ENCODE data around the gene GHRH. TPM values are rescaled to one million over a fixed set of nuclear protein-coding genes. Genes with fewer than 3 reads are reported as not detected.
A peak's percentile ranks its signal among the peaks of the same experiment; 100 is the strongest.

Gene GHRH
- total RNA-seq, 1 experiment from 2014 or later = 0.74 TPM

- TF ChIP-seq ATF6 (CRISPR knock-in tag; IDR thresholded peaks at IDR 0.05) = no peak
- TF ChIP-seq, protein P1, sequence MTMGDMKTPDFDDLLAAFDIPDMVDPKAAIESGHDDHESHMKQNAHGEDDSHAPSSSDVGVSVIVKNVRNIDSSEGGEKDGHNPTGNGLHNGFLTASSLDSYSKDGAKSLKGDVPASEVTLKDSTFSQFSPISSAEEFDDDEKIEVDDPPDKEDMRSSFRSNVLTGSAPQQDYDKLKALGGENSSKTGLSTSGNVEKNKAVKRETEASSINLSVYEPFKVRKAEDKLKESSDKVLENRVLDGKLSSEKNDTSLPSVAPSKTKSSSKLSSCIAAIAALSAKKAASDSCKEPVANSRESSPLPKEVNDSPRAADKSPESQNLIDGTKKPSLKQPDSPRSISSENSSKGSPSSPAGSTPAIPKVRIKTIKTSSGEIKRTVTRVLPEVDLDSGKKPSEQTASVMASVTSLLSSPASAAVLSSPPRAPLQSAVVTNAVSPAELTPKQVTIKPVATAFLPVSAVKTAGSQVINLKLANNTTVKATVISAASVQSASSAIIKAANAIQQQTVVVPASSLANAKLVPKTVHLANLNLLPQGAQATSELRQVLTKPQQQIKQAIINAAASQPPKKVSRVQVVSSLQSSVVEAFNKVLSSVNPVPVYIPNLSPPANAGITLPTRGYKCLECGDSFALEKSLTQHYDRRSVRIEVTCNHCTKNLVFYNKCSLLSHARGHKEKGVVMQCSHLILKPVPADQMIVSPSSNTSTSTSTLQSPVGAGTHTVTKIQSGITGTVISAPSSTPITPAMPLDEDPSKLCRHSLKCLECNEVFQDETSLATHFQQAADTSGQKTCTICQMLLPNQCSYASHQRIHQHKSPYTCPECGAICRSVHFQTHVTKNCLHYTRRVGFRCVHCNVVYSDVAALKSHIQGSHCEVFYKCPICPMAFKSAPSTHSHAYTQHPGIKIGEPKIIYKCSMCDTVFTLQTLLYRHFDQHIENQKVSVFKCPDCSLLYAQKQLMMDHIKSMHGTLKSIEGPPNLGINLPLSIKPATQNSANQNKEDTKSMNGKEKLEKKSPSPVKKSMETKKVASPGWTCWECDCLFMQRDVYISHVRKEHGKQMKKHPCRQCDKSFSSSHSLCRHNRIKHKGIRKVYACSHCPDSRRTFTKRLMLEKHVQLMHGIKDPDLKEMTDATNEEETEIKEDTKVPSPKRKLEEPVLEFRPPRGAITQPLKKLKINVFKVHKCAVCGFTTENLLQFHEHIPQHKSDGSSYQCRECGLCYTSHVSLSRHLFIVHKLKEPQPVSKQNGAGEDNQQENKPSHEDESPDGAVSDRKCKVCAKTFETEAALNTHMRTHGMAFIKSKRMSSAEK (CRISPR knock-in tag; IDR thresholded peaks at IDR 0.05; ENCODE audit: borderline replicate concordance) = no peak
- TF ChIP-seq NFYB (CRISPR knock-in tag; conservative IDR thresholded peaks at IDR 0.05; ENCODE audit: low read depth) = no peak
- no peak for TF ChIP-seq ZNF416 (CRISPR knock-in tag; IDR thresholded peaks at IDR 0.05)
- no peak for TF ChIP-seq NR1H2 (CRISPR knock-in tag; IDR thresholded peaks at IDR 0.05)
Measured at GRCh38 chr20:37295595-37295994, 34.0 kb upstream of the GHRH start (continued).

DNA sequence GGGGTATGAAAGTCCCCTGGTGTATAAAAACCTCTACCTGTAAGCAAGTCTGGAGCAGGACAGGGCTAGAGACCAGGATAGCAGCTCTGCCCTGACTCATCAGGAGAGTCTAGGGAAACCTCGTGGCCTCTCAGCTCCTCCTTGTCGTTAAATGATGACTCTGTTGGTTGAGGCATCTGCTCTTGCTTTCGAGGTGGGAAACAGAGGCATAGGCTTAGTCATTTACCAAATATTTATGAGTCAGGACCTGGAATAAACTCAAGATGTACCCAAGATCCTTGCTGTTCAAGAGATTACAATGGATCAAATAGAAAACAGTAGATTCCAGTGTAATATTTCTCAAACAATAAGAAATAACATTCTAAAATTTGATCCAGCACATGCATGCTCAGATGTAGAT, 33.4 kb upstream of the GHRH start:
- H3K4me3 Mint-ChIP-seq = no peak overlapping the region
- H3K27me3 Mint-ChIP-seq (ENCODE audit: low read depth) = no peaks in the 10 kb centered on the region
- ChIA-PET POLR2A (no interaction called here), CTCF (interaction anchor here (1.3 kb wide), 1 partner anchor 12 kb away, joined by 4 read pairs; no protein-coding TSS in a partner anchor)
- H3K4me1 Mint-ChIP-seq = peaks cover 18% of the 10 kb centered on the region
- DNase-seq (ENCODE audit: low spot score) (no peak), ATAC-seq (no peak)
- H3K9me3 Mint-ChIP-seq = peaks cover 15% of the 10 kb centered on the region
- H3K36me3 Mint-ChIP-seq = peaks cover 35% of the 10 kb centered on the region
- H3K27ac Mint-ChIP-seq = peak overlapping the region; percentile 45
- TF ChIP-seq ZNF671 (CRISPR knock-in tag; IDR thresholded peaks at IDR 0.05) (no peak), MAX (CRISPR knock-in tag; IDR thresholded peaks at IDR 0.05) (no peak), ZNF512 (CRISPR knock-in tag; IDR thresholded peaks at IDR 0.05; ENCODE audit: borderline replicate concordance) (no peak), KAT7 (CRISPR knock-in tag; IDR thresholded peaks at IDR 0.05; ENCODE audit: borderline replicate concordance) (no peak), TCF7 (CRISPR knock-in tag; IDR thresholded peaks at IDR 0.05; ENCODE audit: low read depth) (no peak), IRF1 (CRISPR knock-in tag; IDR thresholded peaks at IDR 0.05) (no peak), ETV6 (CRISPR knock-in tag; IDR thresholded peaks at IDR 0.05) (no peak), ZNF425 (CRISPR knock-in tag; conservative IDR thresholded peaks at IDR 0.05) (no peak), FOXJ3 (CRISPR knock-in tag; IDR thresholded peaks at IDR 0.05; ENCODE audit: borderline replicate concordance) (no peak), GTF2I (CRISPR knock-in tag; conservative IDR thresholded peaks at IDR 0.05) (no peak), SOX15 (CRISPR knock-in tag; IDR thresholded peaks at IDR 0.05) (no peak), TEAD4 (CRISPR knock-in tag; IDR thresholded peaks at IDR 0.05) (no peak), SP1 (CRISPR knock-in tag; conservative IDR thresholded peaks at IDR 0.05) (no peak)
- TF ChIP-seq, protein P1 (CRISPR knock-in tag; IDR thresholded peaks at IDR 0.05; ENCODE audit: borderline replicate concordance) = no peak
- TF ChIP-seq, protein P2, sequence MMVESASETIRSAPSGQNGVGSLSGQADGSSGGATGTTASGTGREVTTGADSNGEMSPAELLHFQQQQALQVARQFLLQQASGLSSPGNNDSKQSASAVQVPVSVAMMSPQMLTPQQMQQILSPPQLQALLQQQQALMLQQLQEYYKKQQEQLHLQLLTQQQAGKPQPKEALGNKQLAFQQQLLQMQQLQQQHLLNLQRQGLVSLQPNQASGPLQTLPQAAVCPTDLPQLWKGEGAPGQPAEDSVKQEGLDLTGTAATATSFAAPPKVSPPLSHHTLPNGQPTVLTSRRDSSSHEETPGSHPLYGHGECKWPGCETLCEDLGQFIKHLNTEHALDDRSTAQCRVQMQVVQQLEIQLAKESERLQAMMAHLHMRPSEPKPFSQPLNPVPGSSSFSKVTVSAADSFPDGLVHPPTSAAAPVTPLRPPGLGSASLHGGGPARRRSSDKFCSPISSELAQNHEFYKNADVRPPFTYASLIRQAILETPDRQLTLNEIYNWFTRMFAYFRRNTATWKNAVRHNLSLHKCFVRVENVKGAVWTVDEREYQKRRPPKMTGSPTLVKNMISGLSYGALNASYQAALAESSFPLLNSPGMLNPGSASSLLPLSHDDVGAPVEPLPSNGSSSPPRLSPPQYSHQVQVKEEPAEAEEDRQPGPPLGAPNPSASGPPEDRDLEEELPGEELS (CRISPR knock-in tag; IDR thresholded peaks at IDR 0.05) = no peak
